GM20000 (cell line): ENCODE data around the gene SNRNP40.

ENCODE experiments used
- DNase-seq: peaks from one replicate; pipeline ENCODE4 v3.0.0; 2012; ENCODE audit warnings: low spot score
- TF ChIP-seq, protein P1 (sequence below): IDR thresholded peaks from 2 replicates; pipeline ENCODE4 v1.5.1; 2012; ENCODE audit warnings: mild to moderate bottlenecking, control low read depth; ENCODE audit errors: extremely low read depth, missing control alignments

The SNRNP40 gene

GRCh38 chr1:31324992-31325391 lies 28.4 kb upstream of the SNRNP40 start:
- TF ChIP-seq, protein P1, sequence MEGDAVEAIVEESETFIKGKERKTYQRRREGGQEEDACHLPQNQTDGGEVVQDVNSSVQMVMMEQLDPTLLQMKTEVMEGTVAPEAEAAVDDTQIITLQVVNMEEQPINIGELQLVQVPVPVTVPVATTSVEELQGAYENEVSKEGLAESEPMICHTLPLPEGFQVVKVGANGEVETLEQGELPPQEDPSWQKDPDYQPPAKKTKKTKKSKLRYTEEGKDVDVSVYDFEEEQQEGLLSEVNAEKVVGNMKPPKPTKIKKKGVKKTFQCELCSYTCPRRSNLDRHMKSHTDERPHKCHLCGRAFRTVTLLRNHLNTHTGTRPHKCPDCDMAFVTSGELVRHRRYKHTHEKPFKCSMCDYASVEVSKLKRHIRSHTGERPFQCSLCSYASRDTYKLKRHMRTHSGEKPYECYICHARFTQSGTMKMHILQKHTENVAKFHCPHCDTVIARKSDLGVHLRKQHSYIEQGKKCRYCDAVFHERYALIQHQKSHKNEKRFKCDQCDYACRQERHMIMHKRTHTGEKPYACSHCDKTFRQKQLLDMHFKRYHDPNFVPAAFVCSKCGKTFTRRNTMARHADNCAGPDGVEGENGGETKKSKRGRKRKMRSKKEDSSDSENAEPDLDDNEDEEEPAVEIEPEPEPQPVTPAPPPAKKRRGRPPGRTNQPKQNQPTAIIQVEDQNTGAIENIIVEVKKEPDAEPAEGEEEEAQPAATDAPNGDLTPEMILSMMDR = no peak

DNA sequence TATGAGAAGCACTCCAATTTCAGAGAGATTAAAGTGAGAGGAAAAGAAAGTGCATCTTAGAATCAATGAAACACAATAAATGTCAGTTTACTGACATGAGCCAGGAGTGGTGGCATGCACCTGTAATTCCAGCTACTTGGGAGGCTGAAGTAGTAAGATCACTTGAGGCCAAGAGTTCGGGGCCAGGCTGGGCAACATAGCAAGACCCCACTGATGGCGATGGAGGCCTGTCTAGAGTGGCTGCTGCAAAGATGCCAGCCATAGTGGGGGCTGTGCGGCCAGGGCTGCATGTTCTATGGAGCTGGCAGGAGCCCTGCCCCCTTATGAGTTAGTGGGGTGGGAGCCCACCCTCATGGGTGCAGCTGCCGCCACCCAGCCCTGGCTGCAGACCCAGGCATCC lies 27.5 kb upstream of the SNRNP40 start:
- TF ChIP-seq, protein P1 = no peak
- DNase-seq = no peak

More at GRCh38 chr1:31324992-31325391, 28.4 kb upstream of the SNRNP40 start:
- no peak for DNase-seq

DNA sequence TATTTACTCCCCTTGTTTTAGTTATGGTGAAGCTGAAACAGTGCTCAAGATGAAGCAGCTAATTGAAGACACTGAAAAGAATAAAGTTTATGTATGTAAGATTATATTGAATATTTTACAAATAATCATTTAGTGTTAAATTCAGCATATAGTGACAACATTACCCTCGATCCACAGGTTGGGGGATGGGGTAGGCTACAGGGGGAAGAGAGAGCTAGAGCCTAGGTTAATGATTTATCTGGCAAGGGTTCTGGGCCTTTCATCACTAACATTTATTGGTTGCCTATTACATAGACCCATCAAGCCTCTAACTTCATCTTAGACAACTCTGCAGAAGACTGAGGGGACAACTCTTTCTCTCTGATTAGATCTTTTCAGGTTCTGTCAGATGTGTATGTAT lies 21.6 kb upstream of the SNRNP40 start:
- no peak for DNase-seq
- TF ChIP-seq, protein P1 = no peak

DNA sequence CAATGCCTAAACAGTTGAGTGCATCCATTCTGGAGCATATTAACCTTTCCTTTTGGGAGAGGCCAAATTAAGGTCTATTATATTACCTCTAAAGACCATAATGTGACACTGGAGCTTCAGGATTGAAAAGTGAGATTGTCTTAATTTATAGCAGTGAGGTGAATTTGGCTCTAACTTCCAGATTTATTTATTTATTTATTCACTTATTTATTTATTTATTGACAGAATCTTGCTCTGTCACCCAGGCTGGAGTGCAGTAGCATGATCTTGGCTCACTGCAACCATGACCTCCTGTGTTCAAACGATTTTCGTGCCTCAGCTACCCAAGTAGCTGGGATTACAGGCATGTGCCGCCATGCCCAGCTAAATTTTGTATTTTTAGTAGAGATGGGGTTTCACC lies 19.3 kb upstream of the SNRNP40 start:
- no peak for DNase-seq
- TF ChIP-seq, protein P1 = no peak

- TF ChIP-seq, protein P1 = no peak
These were observed 13.6 kb upstream of the SNRNP40 start for GRCh38 chr1:31310198-31310597.

GRCh38 chr1:31308036-31308435 lies 11.4 kb upstream of the SNRNP40 start:
- no peak for DNase-seq
- TF ChIP-seq, protein P1 = no peak

More at GRCh38 chr1:31310198-31310597, 13.6 kb upstream of the SNRNP40 start:
- no peak for DNase-seq

DNA sequence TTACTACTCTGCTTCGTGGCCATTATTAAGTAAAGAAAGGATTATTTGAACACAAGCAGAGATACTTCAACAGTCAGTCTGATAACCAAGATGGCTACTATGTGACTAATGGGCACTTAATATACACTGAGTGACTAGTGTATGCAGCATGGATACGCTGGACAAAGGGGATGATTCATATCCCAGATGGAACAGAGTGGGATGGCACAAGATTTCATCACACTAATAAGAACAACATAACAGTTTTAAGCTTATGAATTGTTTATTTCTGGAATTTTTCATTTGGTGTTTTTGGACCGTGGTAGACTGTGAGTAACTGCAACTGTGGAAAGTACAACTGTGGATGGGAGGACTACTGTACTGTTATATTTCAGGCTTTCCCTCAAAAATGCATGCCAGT lies 9.7 kb upstream of the SNRNP40 start:
- no peak for DNase-seq
- TF ChIP-seq, protein P1 = no peak
